Spleen (tissue), 7 donors: Measurements from ENCODE around the gene BIRC6.

ENCODE experiments used
- CTCF ChIP-seq, 11 experiments: fragments of 200-600 bp in 7 of 11; fragments of 450-650 bp in 4 of 11; sonication (generic) in 4 of 11; IDR thresholded peaks in 8 of 11; conservative IDR thresholded peaks in 3 of 11; 1 replicate in 7 of 11; 2 replicates in 4 of 11; pipeline versions ENCODE4 v1.4.0 to v1.8.0; 2016 to 2021; ENCODE audit warnings: antibody characterized with exemption in 11 of 11, inconsistent platforms in 4 of 11, mild to moderate bottlenecking in 1 of 11
- POLR2A ChIP-seq, 3 donors: fragments of 450-650 bp; IDR thresholded peaks; one replicate each; pipeline ENCODE4 v1.5.1; 2017; ENCODE audit warnings: antibody characterized with exemption in 3 of 3, mild to moderate bottlenecking in 1 of 3
- donor health status: DM: no; HTN: no; CAD: no; lungs with moderate emphysema.
- donor health status: DM: no; HTN: no; CAD: no.
- donor health status: DM: no; HTN: no; CAD: no.

GRCh38 chr2:32591669-32592463 lies 235.0 kb downstream of the BIRC6 start:
- no peak for TF ChIP-seq CTCF (IDR thresholded peaks at IDR 0.05 in 8 of 11, conservative IDR thresholded peaks at IDR 0.05 in 3 of 11)
- no peak for TF ChIP-seq POLR2A (IDR thresholded peaks at IDR 0.05)
